Glutamatergic neuron (in vitro differentiated cells): ENCODE data around the gene CPSF3. TPM values are rescaled to one million over a fixed set of nuclear protein-coding genes. Genes with fewer than 3 reads are reported as not detected.

Source experiments
- DNase-seq: peaks from one replicate; pipeline ENCODE4 v3.0.0; 2022
- H3K27ac Mint-ChIP-seq: one replicate; pipeline ENCODE4 v1.8.0; 2020; ENCODE audit warnings: mild to moderate bottlenecking, mixed read lengths, inconsistent platforms; ENCODE audit not compliant: unreplicated experiment
- H3K27me3 Mint-ChIP-seq: one replicate; pipeline ENCODE4 v1.8.0; 2020; ENCODE audit warnings: mild to moderate bottlenecking, moderate library complexity, mixed read lengths, inconsistent platforms; ENCODE audit not compliant: unreplicated experiment
- H3K36me3 Mint-ChIP-seq: one replicate; pipeline ENCODE4 v1.8.0; 2020; ENCODE audit warnings: mild to moderate bottlenecking, mixed read lengths, inconsistent platforms; ENCODE audit not compliant: unreplicated experiment
- H3K4me1 Mint-ChIP-seq: one replicate; pipeline ENCODE4 v1.8.0; 2020; ENCODE audit warnings: mild to moderate bottlenecking, low read depth, mixed read lengths, inconsistent platforms; ENCODE audit not compliant: unreplicated experiment
- H3K4me3 Mint-ChIP-seq: one replicate; pipeline ENCODE4 v1.8.0; 2020; ENCODE audit warnings: mild to moderate bottlenecking, mixed read lengths, inconsistent platforms; ENCODE audit not compliant: unreplicated experiment
- H3K9me3 Mint-ChIP-seq: one replicate; pipeline ENCODE4 v1.8.0; 2020; ENCODE audit warnings: mild to moderate bottlenecking, moderate library complexity, mixed read lengths, inconsistent platforms; ENCODE audit not compliant: unreplicated experiment
- CTCF ChIP-seq: fragments of 200-600 bp; sonication (generic); IDR thresholded peaks from one replicate; pipeline ENCODE4 v1.5.0; 2021; ENCODE audit not compliant: partially characterized antibody, unreplicated experiment
- total RNA-seq: library from RNA; stranded (reverse); fragmentation: NEBNext Ultra II Directional; extraction: Animal tissue kit (Norgen Biotek cat#: 25700); gene quantifications from one replicate; pipeline ENCODE4 v1.2.1, GENCODE V29; 2021; ENCODE audit not compliant: unreplicated experiment

Gene CPSF3
- total RNA-seq, 1 donor from 2014 or later = 33.3 TPM

- Mint-ChIP-seq H3K36me3 (peaks cover 4% of the 10 kb centered on the region), H3K27me3 (peaks cover 1% of the 10 kb centered on the region), H3K9me3 (no peaks in the 10 kb centered on the region), H3K27ac (peak overlapping the region; percentile 24), H3K4me3 (no peak overlapping the region), H3K4me1 (peaks cover 11% of the 10 kb centered on the region)
- no peak for TF ChIP-seq CTCF
- DNase-seq = no peak
These were observed 16.7 kb upstream of the CPSF3 start for GRCh38 chr2:9406529-9407362.

GRCh38 chr2:9407363-9407811 is 16.1 kb upstream of the CPSF3 start:
- peaks cover 11% of the 10 kb centered on the region for H3K4me1 Mint-ChIP-seq
- H3K4me3 Mint-ChIP-seq = peak overlapping the region; percentile 51
- peak overlapping the region; percentile 36 for H3K27ac Mint-ChIP-seq
- no peak for TF ChIP-seq CTCF
- H3K36me3 Mint-ChIP-seq = peaks cover 4% of the 10 kb centered on the region
- peaks cover 1% of the 10 kb centered on the region for H3K27me3 Mint-ChIP-seq
- DNase-seq = no peak
- H3K9me3 Mint-ChIP-seq = no peaks in the 10 kb centered on the region

GRCh38 chr2:9408641-9409151 is 14.8 kb upstream of the CPSF3 start:
- H3K27me3 Mint-ChIP-seq = peaks cover 3% of the 10 kb centered on the region

GRCh38 chr2:9410108-9410507 is 13.3 kb upstream of the CPSF3 start:
- H3K27me3 Mint-ChIP-seq = peaks cover 3% of the 10 kb centered on the region
- no peak for TF ChIP-seq CTCF

More at GRCh38 chr2:9408641-9409151, 14.8 kb upstream of the CPSF3 start:
- Mint-ChIP-seq H3K4me3 (no peak overlapping the region), H3K27ac (no peak overlapping the region), H3K36me3 (peaks cover 4% of the 10 kb centered on the region), H3K9me3 (no peaks in the 10 kb centered on the region), H3K4me1 (peaks cover 11% of the 10 kb centered on the region)
- DNase-seq = no peak
- TF ChIP-seq CTCF = no peak

GRCh38 chr2:9412781-9413180 is 10.7 kb upstream of the CPSF3 start:
- H3K9me3 Mint-ChIP-seq = no peaks in the 10 kb centered on the region
- peaks cover 2% of the 10 kb centered on the region for H3K27me3 Mint-ChIP-seq
- no peak overlapping the region for H3K27ac Mint-ChIP-seq
- no peak for DNase-seq
- no peak for TF ChIP-seq CTCF
- no peak overlapping the region for H3K4me3 Mint-ChIP-seq
- H3K4me1 Mint-ChIP-seq = peaks cover 5% of the 10 kb centered on the region
- H3K36me3 Mint-ChIP-seq = peaks cover 4% of the 10 kb centered on the region

More at GRCh38 chr2:9410108-9410507, 13.3 kb upstream of the CPSF3 start:
- no peak overlapping the region for H3K27ac Mint-ChIP-seq
- DNase-seq = no peak
- no peak overlapping the region for H3K4me3 Mint-ChIP-seq
- H3K4me1 Mint-ChIP-seq = peaks cover 11% of the 10 kb centered on the region
- peaks cover 4% of the 10 kb centered on the region for H3K36me3 Mint-ChIP-seq
- H3K9me3 Mint-ChIP-seq = no peaks in the 10 kb centered on the region
